ENCODE results near the gene SETD2. TPM values are rescaled to one million over a fixed set of nuclear protein-coding genes. Genes with fewer than 3 reads are reported as not detected.

Gene SETD2
- total RNA-seq, 1 experiment from 2014 or later: 60.8 TPM

- Histone ChIP-seq H2AFZ (ENCODE audit: low read length) (no peak overlapping the region), H3K79me2 (ENCODE audit: insufficient read depth, low read length) (0 out of 2 replicates have a peak, but pooled peaks cover 2% of the 10 kb centered on the region), H3K27me3 (ENCODE audit: insufficient read depth, low read length) (no peaks in the 10 kb centered on the region), H2BK20ac (ENCODE audit: low read depth, low read length, poor library complexity, severe bottlenecking) (no peak overlapping the region), H3T11ph (ENCODE audit: low read length) (no peak overlapping the region), H4K20me1 (ENCODE audit: control insufficient read depth, insufficient read depth, insufficient read length) (no peaks in the 10 kb centered on the region), H2BK5ac (ENCODE audit: insufficient read length, low read length) (no peak overlapping the region), H2BK15ac (ENCODE audit: low read depth, low read length) (no peak overlapping the region), H3K9me3 (ENCODE audit: control insufficient read depth, low read depth, low read length) (no peaks in the 10 kb centered on the region), H2BK12ac (ENCODE audit: insufficient read length, low read depth, low read length) (no peak overlapping the region), H3K79me1 (ENCODE audit: insufficient read depth, low read depth, low read length, poor library complexity, severe bottlenecking) (peaks cover 6% of the 10 kb centered on the region), H3K23ac (ENCODE audit: insufficient read length, low read depth, low read length) (no peak overlapping the region), H4K91ac (ENCODE audit: insufficient read length, low read depth, low read length) (no peak overlapping the region), H4K5ac (ENCODE audit: insufficient read length, low read depth, low read length) (no peak overlapping the region), H3K56ac (ENCODE audit: insufficient read length, low read depth, low read length) (no peak overlapping the region), H3K4me2 (ENCODE audit: insufficient read depth, insufficient read length, low read length) (no peak overlapping the region), H2AK5ac (ENCODE audit: insufficient read length, low read length) (no peak overlapping the region), H2BK120ac (ENCODE audit: low read depth, low read length, poor library complexity, severe bottlenecking) (no peak overlapping the region), H3K14ac (ENCODE audit: insufficient read depth, low read length) (no peak overlapping the region), H3K4me1 (ENCODE audit: insufficient read depth, low read length) (no peaks in the 10 kb centered on the region), H3K4ac (ENCODE audit: low read depth, low read length) (no peak overlapping the region), H3K27ac (ENCODE audit: insufficient read length, low read depth, low read length) (no peak overlapping the region), H3K18ac (ENCODE audit: insufficient read length, low read depth, low read length) (no peak overlapping the region), H4K8ac (replicated peaks; ENCODE audit: insufficient read length, low read depth, low read length) (no peak overlapping the region), H3K23me2 (ENCODE audit: insufficient read length, low read depth, low read length, poor library complexity, severe bottlenecking) (no peaks in the 10 kb centered on the region), H3K9ac (ENCODE audit: extremely low read depth, insufficient read length, low read length) (no peak overlapping the region)
- Mint-ChIP-seq H3K9me3 (no peaks in the 10 kb centered on the region), H3K4me3 (no peak overlapping the region), H3K27me3 (ENCODE audit: low read depth) (no peaks in the 10 kb centered on the region), H3K4me1 (no peaks in the 10 kb centered on the region), H3K36me3 (ENCODE audit: insufficient read depth in 1 of 3, low read depth in 3 of 3) (peaks cover 13 to 33% (median 28%) of the 10 kb centered on the region in 3 experiments; a peak in 6 of 7 replicates), H3K27ac (no peak overlapping the region)
- DNase-seq: no peak
- no peak for TF ChIP-seq CTCF (conservative IDR thresholded peaks at IDR 0.05)
Observed at GRCh38 chr3:47054412-47054811, 109.5 kb downstream of the SETD2 start.

Data from H9 (cell line).